ENCODE results near the gene EHBP1.

GRCh38 chr2:62660582-62661262, 44.8 kb upstream of the EHBP1 start:
- TF ChIP-seq CTCF (IDR thresholded peaks at IDR 0.05 in 4 of 5, conservative IDR thresholded peaks at IDR 0.05 in 1 of 5): no peak
- no peak for TF ChIP-seq POLR2A (IDR thresholded peaks at IDR 0.05)

Measured in gastrocnemius medialis (tissue), 4 donors.